Tibial nerve (tissue), 4 donors: Measurements from ENCODE around the gene STAT3. TPM values are rescaled to one million over a fixed set of nuclear protein-coding genes. Genes with fewer than 3 reads are reported as not detected.

Experiments used
- DNase-seq, 2 donors: peaks; one replicate each; pipeline ENCODE4 v3.0.0-alpha.2; 2019; ENCODE audit warnings: low spot score in 2 of 2
- H3K27ac ChIP-seq, 4 donors: fragments of 200-600 bp; sonication (generic) in 3 of 4; one replicate each; pipeline ENCODE4 v1.5.1; 2017 to 2019; ENCODE audit warnings: mild to moderate bottlenecking in 1 of 4
- H3K27me3 ChIP-seq, 2 donors: fragments of 200-600 bp; sonication (generic) in 1 of 2; one replicate each; pipeline versions ENCODE4 v1.5.1 to v1.6.0; 2017 to 2019
- H3K36me3 ChIP-seq, 3 donors: fragments of 200-600 bp; sonication (generic); one replicate each; pipeline ENCODE4 v1.5.1; 2018 to 2019
- H3K4me1 ChIP-seq, 4 donors: fragments of 200-600 bp; sonication (generic) in 3 of 4; one replicate each; pipeline ENCODE4 v1.5.1; 2017 to 2019
- H3K4me3 ChIP-seq, 4 donors: fragments of 200-600 bp; sonication (generic) in 3 of 4; one replicate each; pipeline ENCODE4 v1.5.1; 2017 to 2019; ENCODE audit warnings: mild to moderate bottlenecking in 1 of 4, moderate library complexity in 1 of 4
- H3K9me3 ChIP-seq, 4 donors: fragments of 200-600 bp; sonication (generic) in 3 of 4; one replicate each; pipeline ENCODE4 v1.5.1; 2017 to 2019
- EP300 ChIP-seq, 2 donors: sonication (generic); formaldehyde crosslinking; IDR thresholded peaks; one replicate each; pipeline ENCODE4 v1.6.1; 2017; ENCODE audit warnings: antibody characterized with exemption in 2 of 2, mild to moderate bottlenecking in 1 of 2
- POLR2A ChIP-seq, 2 donors: fragments of 450-650 bp; IDR thresholded peaks; one replicate each; pipeline ENCODE4 v1.6.1; 2017; ENCODE audit warnings: antibody characterized with exemption in 2 of 2, mild to moderate bottlenecking in 2 of 2, moderate library complexity in 2 of 2
- WGBS, 2 donors: methylation state at CpG; one replicate each; pipeline ENCODE4 v1.1.5; 2018; 5-methylcytosine and 5-hydroxymethylcytosine counted together
- total RNA-seq, 4 donors: library from RNA; depleted of rRNA; stranded (reverse); fragments of >200 nt; gene quantifications; one replicate each; pipeline ENCODE4 v1.1.0, GENCODE V29; 2016
- TF ChIP-seq, protein P1 (sequence below), 5 experiments: fragments of 200-600 bp in 3 of 5; fragments of 450-650 bp in 2 of 5; sonication (generic) in 3 of 5; IDR thresholded peaks; one replicate each; pipeline ENCODE4 v1.5.1; 2016 to 2019; ENCODE audit warnings: antibody characterized with exemption in 5 of 5, mild to moderate bottlenecking in 3 of 5, moderate library complexity in 2 of 5

STAT3 gene
- total RNA-seq, 4 donors from 2014 or later, result 133 to 322 (median 188) TPM

DNA sequence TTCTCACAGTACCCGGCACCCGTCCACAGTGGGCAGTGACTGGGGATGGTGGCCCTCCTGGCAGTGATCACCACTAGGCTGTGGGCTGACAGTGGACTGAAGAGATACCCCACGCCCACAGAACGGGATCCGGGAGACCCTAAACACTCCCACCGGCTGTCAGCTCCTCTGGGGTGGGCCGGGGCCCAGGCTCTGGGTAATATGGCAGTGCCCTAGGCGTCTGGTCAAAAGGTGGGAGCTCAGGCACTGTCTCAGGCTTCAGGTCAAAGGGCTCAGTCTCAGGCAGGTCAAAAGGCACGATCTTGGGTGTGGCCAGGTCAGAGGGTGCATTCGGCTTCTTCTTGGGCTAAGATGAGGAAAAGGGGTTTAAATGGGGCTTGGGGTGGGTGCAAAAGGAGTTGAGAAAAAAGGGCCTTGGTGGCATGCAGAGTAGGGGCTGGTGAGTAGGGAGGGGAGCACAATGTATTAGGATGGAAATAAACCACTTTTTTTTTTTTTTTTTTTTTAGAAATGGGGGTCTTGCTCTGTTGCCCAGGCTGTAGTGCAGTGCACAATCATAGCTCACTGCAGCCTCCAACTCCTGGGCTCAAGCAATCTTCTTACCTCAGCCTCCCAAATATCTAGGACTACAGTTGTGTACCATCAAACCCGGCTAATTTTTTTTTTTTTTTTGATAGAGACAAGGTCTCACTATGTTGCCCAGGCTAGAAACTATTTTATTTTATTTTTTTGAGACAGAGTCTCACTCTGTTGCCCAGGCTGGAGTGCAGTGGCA is 23.9 kb upstream of the STAT3 start:
- Histone ChIP-seq H3K27ac (peak overlapping the region; percentile 74 to 98 (median 88)), H3K9me3 (no peaks in the 10 kb centered on the region), H3K36me3 (no peaks in the 10 kb centered on the region), H3K27me3 (no peaks in the 10 kb centered on the region), H3K4me3 (peak overlapping the region in 2 of 4 donors; percentile 3 to 24), H3K4me1 (peaks cover 0 to 100% (median 68%) of the 10 kb centered on the region in 4 donors)
- TF ChIP-seq, protein P1, sequence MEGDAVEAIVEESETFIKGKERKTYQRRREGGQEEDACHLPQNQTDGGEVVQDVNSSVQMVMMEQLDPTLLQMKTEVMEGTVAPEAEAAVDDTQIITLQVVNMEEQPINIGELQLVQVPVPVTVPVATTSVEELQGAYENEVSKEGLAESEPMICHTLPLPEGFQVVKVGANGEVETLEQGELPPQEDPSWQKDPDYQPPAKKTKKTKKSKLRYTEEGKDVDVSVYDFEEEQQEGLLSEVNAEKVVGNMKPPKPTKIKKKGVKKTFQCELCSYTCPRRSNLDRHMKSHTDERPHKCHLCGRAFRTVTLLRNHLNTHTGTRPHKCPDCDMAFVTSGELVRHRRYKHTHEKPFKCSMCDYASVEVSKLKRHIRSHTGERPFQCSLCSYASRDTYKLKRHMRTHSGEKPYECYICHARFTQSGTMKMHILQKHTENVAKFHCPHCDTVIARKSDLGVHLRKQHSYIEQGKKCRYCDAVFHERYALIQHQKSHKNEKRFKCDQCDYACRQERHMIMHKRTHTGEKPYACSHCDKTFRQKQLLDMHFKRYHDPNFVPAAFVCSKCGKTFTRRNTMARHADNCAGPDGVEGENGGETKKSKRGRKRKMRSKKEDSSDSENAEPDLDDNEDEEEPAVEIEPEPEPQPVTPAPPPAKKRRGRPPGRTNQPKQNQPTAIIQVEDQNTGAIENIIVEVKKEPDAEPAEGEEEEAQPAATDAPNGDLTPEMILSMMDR (IDR thresholded peaks at IDR 0.05), result no peak
- TF ChIP-seq EP300 (IDR thresholded peaks at IDR 0.05) (no peak), POLR2A (IDR thresholded peaks at IDR 0.05) (no peak)
- no peak for DNase-seq
- WGBS, 2 donors, result 35 to 37% methylated on average over 11 of the region's 11 CpGs

DNA sequence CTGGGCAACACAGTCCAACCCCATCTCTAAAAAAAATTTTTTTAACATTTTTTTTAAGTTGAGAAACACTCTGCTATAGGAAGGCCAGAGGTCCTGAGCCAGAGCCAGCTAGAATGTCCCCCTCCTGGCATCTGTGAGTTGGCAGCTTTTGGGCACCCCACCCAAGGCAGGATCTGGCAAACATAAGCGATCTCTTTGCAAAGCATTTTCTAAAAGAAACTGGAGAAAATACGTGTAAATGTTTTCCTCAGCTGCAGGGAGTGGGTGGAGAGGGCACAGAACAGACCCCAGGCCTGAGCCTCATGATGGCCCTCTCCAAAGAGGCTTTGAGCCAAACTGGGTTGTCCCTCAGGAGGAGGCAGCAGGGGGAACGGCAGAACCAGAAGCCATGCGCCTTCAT is 23.1 kb upstream of the STAT3 start:
- peaks cover 0 to 100% (median 75%) of the 10 kb centered on the region in 4 donors for H3K4me1 ChIP-seq

DNA sequence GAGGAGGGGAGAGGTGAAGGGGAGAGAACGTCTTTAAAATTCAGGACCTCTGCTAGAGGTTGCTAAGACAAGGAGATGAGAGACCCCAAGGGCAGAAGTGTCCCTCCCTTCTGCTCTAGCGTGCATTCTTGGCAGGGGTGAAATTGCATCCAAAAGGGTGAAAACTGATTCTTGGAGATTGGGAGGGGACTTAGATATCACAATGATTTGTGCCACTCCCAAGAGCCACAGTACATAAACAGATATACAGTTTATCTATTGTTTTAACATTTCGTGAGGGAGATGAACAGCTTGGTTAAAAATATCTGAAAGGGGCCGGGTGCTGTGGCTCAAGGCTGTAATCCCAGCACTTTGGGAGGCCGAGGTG is 22.1 kb upstream of the STAT3 start:
- Histone ChIP-seq H3K9me3 (no peaks in the 10 kb centered on the region), H3K36me3 (peaks cover 0 to 1% (median 0%) of the 10 kb centered on the region in 3 donors), H3K4me1 (peaks cover 0 to 100% (median 77%) of the 10 kb centered on the region in 4 donors), H3K27ac (peak overlapping the region; percentile 74 to 98 (median 88)), H3K27me3 (no peaks in the 10 kb centered on the region), H3K4me3 (no peak overlapping the region)
- TF ChIP-seq, protein P1 (IDR thresholded peaks at IDR 0.05), result no peak
- TF ChIP-seq POLR2A (IDR thresholded peaks at IDR 0.05), result no peak
- no peak for TF ChIP-seq EP300 (IDR thresholded peaks at IDR 0.05)
- DNase-seq, result no peak
- WGBS, 2 donors, result 28 to 33% methylated on average over 5 of the region's 5 CpGs

More for the DNA sequence above, 23.1 kb upstream of the STAT3 start:
- Histone ChIP-seq H3K27ac (peak overlapping the region; percentile 74 to 98 (median 88)), H3K27me3 (no peaks in the 10 kb centered on the region), H3K4me3 (peak overlapping the region in 2 of 4 donors; percentile 3 to 24), H3K36me3 (no peaks in the 10 kb centered on the region), H3K9me3 (no peaks in the 10 kb centered on the region)
- peak in 1 of 2 donors; percentile 73 for TF ChIP-seq EP300 (IDR thresholded peaks at IDR 0.05)
- TF ChIP-seq, protein P1 (IDR thresholded peaks at IDR 0.05), result no peak
- WGBS, 2 donors, result 15 to 26% methylated on average over 4 of the region's 4 CpGs
- no peak for DNase-seq

DNA sequence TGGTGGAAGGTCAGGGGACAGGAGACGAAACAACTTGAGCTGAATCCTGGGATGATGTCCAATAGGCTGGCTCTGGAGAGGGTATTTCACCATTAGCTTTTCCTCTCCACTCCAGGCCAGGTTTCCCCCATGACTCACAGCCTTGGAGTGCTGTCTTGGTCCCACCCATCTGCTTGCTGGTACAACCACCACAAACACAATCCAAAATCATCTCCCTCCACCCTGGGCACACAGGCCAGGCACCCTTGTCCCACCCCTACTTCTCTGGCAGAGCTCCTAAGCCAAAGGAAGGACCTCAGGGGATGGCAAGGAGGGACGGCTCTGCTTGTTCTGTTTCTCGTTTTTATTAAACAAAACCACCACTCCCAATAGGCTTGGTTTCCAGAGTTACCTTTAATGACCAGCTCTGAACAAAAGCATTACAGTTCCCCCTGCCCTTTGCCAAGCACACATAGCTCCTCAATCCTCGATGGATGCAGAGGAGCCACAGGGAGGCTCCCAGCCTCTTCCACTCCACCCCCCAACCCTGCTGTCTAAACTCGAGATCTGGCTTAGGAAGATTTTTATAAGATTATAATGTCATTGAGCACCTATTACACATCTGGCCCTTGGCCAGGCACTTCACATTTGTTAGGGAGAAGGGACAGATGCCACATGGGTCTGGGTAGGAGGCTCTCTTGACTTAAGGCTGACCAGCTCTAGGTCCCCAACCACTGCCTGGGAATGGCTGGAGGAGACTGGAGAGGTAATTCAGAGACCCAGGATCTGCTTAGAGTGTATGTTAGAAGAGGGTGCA is 21.5 kb upstream of the STAT3 start:
- Histone ChIP-seq H3K9me3 (no peaks in the 10 kb centered on the region), H3K36me3 (peaks cover 0 to 7% (median 0%) of the 10 kb centered on the region in 3 donors), H3K4me3 (peak overlapping the region in 2 of 4 donors; percentile 12 to 17), H3K27me3 (no peaks in the 10 kb centered on the region), H3K4me1 (peaks cover 0 to 100% (median 74%) of the 10 kb centered on the region in 4 donors), H3K27ac (peak overlapping the region; percentile 74 to 98 (median 88))
- TF ChIP-seq POLR2A (IDR thresholded peaks at IDR 0.05) (no peak), EP300 (IDR thresholded peaks at IDR 0.05) (peak in 1 of 2 donors; percentile 86)
- WGBS, 2 donors, result 3 to 9% methylated on average over 5 of the region's 5 CpGs
- peak; percentile 76 to 85 for DNase-seq

DNA sequence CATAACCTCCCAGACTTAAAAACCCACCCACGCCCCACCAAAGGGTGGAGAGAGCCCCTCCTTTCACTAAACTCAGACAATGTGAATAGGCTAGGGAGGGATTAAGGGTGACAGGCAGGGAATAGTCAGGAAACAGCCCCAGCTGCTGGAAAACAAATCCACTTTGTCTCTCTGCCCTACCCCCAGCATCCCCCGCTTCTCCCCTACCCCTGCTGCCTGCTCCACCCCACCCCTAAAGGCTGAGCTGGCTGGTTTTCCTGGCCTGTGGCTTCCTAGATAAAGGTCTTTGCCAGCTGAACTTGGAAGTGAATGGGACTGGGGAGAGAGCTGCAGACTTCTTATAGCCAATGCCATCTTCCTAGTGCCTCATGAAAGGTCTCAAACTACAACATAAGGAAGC is 19.8 kb upstream of the STAT3 start:
- no peak overlapping the region for H3K4me3 ChIP-seq
- 5 to 12% methylated on average over 2 of the region's 2 CpGs for WGBS, 2 donors

More for the DNA sequence above, 19.8 kb upstream of the STAT3 start:
- H3K27me3 ChIP-seq, result no peaks in the 10 kb centered on the region
- no peaks in the 10 kb centered on the region for H3K9me3 ChIP-seq
- H3K27ac ChIP-seq, result peak overlapping the region; percentile 74 to 98 (median 88)
- no peak for DNase-seq
- TF ChIP-seq, protein P1 (IDR thresholded peaks at IDR 0.05), result no peak
- TF ChIP-seq POLR2A (IDR thresholded peaks at IDR 0.05), result no peak
- TF ChIP-seq EP300 (IDR thresholded peaks at IDR 0.05), result peak in 1 of 2 donors; percentile 59
- peaks cover 0 to 100% (median 73%) of the 10 kb centered on the region in 4 donors for H3K4me1 ChIP-seq
- peaks cover 0 to 24% (median 0%) of the 10 kb centered on the region in 3 donors for H3K36me3 ChIP-seq
